Liver (tissue), 9 donors: ENCODE results near the gene MAP4K1. TPM values are rescaled to one million over a fixed set of nuclear protein-coding genes. Genes with fewer than 3 reads are reported as not detected.

Source experiments
- DNase-seq: peaks from one replicate; pipeline ENCODE4 v3.0.0-alpha.2; 2017; ENCODE audit warnings: low spot score
- H3K27ac ChIP-seq, 2 donors: one replicate each; pipeline ENCODE4 v1.7.0; 2013; ENCODE audit warnings: inconsistent platforms in 2 of 2, low read length in 2 of 2, control low read depth in 1 of 2, low read depth in 1 of 2, mild to moderate bottlenecking in 1 of 2
- H3K27me3 ChIP-seq, 4 donors: one replicate each; pipeline versions ENCODE4 v1.6.1 to v1.7.0; 2013; ENCODE audit warnings: low read length in 3 of 4, inconsistent platforms in 1 of 4, mild to moderate bottlenecking in 1 of 4, moderate library complexity in 1 of 4; ENCODE audit not compliant: control insufficient read depth in 4 of 4, insufficient read depth in 4 of 4
- H3K36me3 ChIP-seq, 4 donors: one replicate each; pipeline versions ENCODE4 v1.6.1 to v1.7.0; 2013; ENCODE audit warnings: low read length in 3 of 4, mild to moderate bottlenecking in 3 of 4, low read depth in 1 of 4, moderate library complexity in 1 of 4; ENCODE audit not compliant: control insufficient read depth in 4 of 4, insufficient read depth in 3 of 4
- H3K4me1 ChIP-seq, 4 donors: one replicate each; pipeline versions ENCODE4 v1.6.1 to v1.7.0; 2013; ENCODE audit warnings: low read length in 3 of 4, mild to moderate bottlenecking in 3 of 4, moderate library complexity in 1 of 4; ENCODE audit not compliant: control insufficient read depth in 4 of 4, insufficient read depth in 4 of 4
- H3K4me3 ChIP-seq, 3 donors: one replicate each; pipeline versions ENCODE4 v1.6.1 to v1.7.0; 2013; ENCODE audit warnings: low read length in 3 of 3, control low read depth in 1 of 3, low read depth in 1 of 3, mild to moderate bottlenecking in 1 of 3
- H3K9ac ChIP-seq, 2 donors: one replicate each; pipeline ENCODE4 v1.7.0; 2013; ENCODE audit warnings: low read length in 2 of 2, mild to moderate bottlenecking in 2 of 2, moderate library complexity in 2 of 2, control low read depth in 1 of 2, low read depth in 1 of 2
- H3K9me3 ChIP-seq, 4 donors: one replicate each; pipeline versions ENCODE4 v1.6.1 to v1.7.0; 2013; ENCODE audit warnings: low read length in 3 of 4; ENCODE audit not compliant: control insufficient read depth in 4 of 4
- ATF3 ChIP-seq: IDR thresholded peaks from 2 replicates; pipeline ENCODE4 v1.6.1; 2016; ENCODE audit warnings: antibody characterized with exemption
- CTCF ChIP-seq: fragments of 150-350 bp; IDR thresholded peaks from 2 replicates; pipeline ENCODE4 v1.5.1; 2017; ENCODE audit warnings: improper control_type of control experiment, low read depth, low read length; ENCODE audit not compliant: missing input control
- EGR1 ChIP-seq, 2 donors: IDR thresholded peaks; 2 replicates each; pipeline ENCODE4 v1.6.1; 2016 to 2018; ENCODE audit warnings: antibody characterized with exemption in 2 of 2, low read depth in 2 of 2
- FOXA1 ChIP-seq: IDR thresholded peaks from 2 replicates; pipeline ENCODE4 v1.6.1; 2016; ENCODE audit warnings: antibody characterized with exemption
- FOXA2 ChIP-seq: IDR thresholded peaks from 2 replicates; pipeline ENCODE4 v1.6.1; 2016; ENCODE audit warnings: antibody characterized with exemption
- GABPA ChIP-seq, 2 donors: IDR thresholded peaks in 1 of 2; conservative IDR thresholded peaks in 1 of 2; 2 replicates each; pipeline ENCODE4 v1.6.1; 2016; ENCODE audit warnings: antibody characterized with exemption in 2 of 2, mild to moderate bottlenecking in 1 of 2, moderate library complexity in 1 of 2
- HNF4A ChIP-seq, 2 donors: conservative IDR thresholded peaks; 2 replicates each; pipeline ENCODE4 v1.6.1; 2016; ENCODE audit warnings: antibody characterized with exemption in 2 of 2, mild to moderate bottlenecking in 2 of 2
- HNF4G ChIP-seq: IDR thresholded peaks from 2 replicates; pipeline ENCODE4 v1.6.1; 2016; ENCODE audit warnings: antibody characterized with exemption
- JUND ChIP-seq, 2 donors: IDR thresholded peaks; 2 replicates each; pipeline ENCODE4 v1.6.1; 2016; ENCODE audit warnings: antibody characterized with exemption in 2 of 2
- MAX ChIP-seq: IDR thresholded peaks from 2 replicates; pipeline ENCODE4 v1.6.1; 2016; ENCODE audit warnings: antibody characterized with exemption
- NR2F2 ChIP-seq: IDR thresholded peaks from 2 replicates; pipeline ENCODE4 v1.6.1; 2016; ENCODE audit warnings: antibody characterized with exemption
- RAD21 ChIP-seq, 2 donors: IDR thresholded peaks; 2 replicates each; pipeline ENCODE4 v1.6.1; 2016; ENCODE audit warnings: antibody characterized with exemption in 2 of 2, mild to moderate bottlenecking in 2 of 2
- RXRA ChIP-seq, 2 donors: IDR thresholded peaks; 2 replicates each; pipeline ENCODE4 v1.6.1; 2017 to 2018; ENCODE audit warnings: antibody characterized with exemption in 2 of 2, mild to moderate bottlenecking in 1 of 2
- SP1 ChIP-seq: IDR thresholded peaks from 2 replicates; pipeline ENCODE4 v1.6.1; 2018; ENCODE audit warnings: antibody characterized with exemption, mild to moderate bottlenecking
- ZBTB33 ChIP-seq: IDR thresholded peaks from 2 replicates; pipeline ENCODE4 v1.6.1; 2016; ENCODE audit warnings: antibody characterized with exemption
- WGBS: extraction: QIAGEN DNeasy Blood & Tissue Kit; methylation state at CpG from one replicate; pipeline ENCODE4 v1.1.7; 2013; 5-methylcytosine and 5-hydroxymethylcytosine counted together
- polyA plus RNA-seq, 2 donors: library from polyadenylated mRNA; stranded (reverse) in 1 of 2; unstranded in 1 of 2; fragments of 200-250 nt in 1 of 2; fragments of >200 nt in 1 of 2; fragmentation: Nextera tagmentation in 1 of 2; extraction: Ambion mirVana in 1 of 2; gene quantifications; one replicate each; pipeline versions ENCODE4 v1.2.1 to v1.2.3, GENCODE V29; 2013 to 2015
- total RNA-seq, 2 donors: library from RNA; depleted of rRNA; stranded (reverse); fragments of >200 nt; gene quantifications; one replicate each; pipeline ENCODE4 v1.2.3, GENCODE V29; 2014
- donor health status: healthy.
- donor health status: healthy.
- donor health status: healthy.
- donor health status: healthy.
- donor health status: healthy.

MAP4K1 gene
- total and polyA plus RNA-seq, 4 donors, result 0.89 to 3.1 (median 1.9) TPM

GRCh38 chr19:38642176-38642575 is 24.4 kb upstream of the MAP4K1 start (continued):
- TF ChIP-seq MAX, result no peak

GRCh38 chr19:38640368-38640767 is 22.6 kb upstream of the MAP4K1 start:
- no peak for DNase-seq
- H3K9ac ChIP-seq, result no peak overlapping the region

GRCh38 chr19:38639679-38640078 is 21.9 kb upstream of the MAP4K1 start:
- DNase-seq, result no peak
- Histone ChIP-seq H3K4me1 (peaks cover 0 to 6% (median 0%) of the 10 kb centered on the region in 4 donors), H3K36me3 (peaks cover 3 to 7% (median 4%) of the 10 kb centered on the region in 4 donors), H3K4me3 (no peak overlapping the region), H3K9me3 (no peaks in the 10 kb centered on the region), H3K27ac (no peak overlapping the region), H3K27me3 (no peaks in the 10 kb centered on the region), H3K9ac (no peak overlapping the region)
- 89% methylated on average over 2 of the region's 2 CpGs for WGBS
- TF ChIP-seq GABPA (IDR thresholded peaks at IDR 0.05 in 1 of 2, conservative IDR thresholded peaks at IDR 0.05 in 1 of 2) (no peak), HNF4G (no peak), JUND (IDR thresholded peaks at IDR 0.05) (no peak), RXRA (IDR thresholded peaks at IDR 0.05) (no peak)

More at GRCh38 chr19:38640368-38640767, 22.6 kb upstream of the MAP4K1 start:
- Histone ChIP-seq H3K27ac (no peak overlapping the region), H3K9me3 (no peaks in the 10 kb centered on the region), H3K4me1 (peaks cover 0 to 2% (median 0%) of the 10 kb centered on the region in 4 donors), H3K27me3 (no peaks in the 10 kb centered on the region), H3K4me3 (no peak overlapping the region), H3K36me3 (peaks cover 0 to 7% (median 1%) of the 10 kb centered on the region in 4 donors)
- 82% methylated on average over 4 of the region's 4 CpGs for WGBS
- no peak for TF ChIP-seq HNF4G
- TF ChIP-seq GABPA (IDR thresholded peaks at IDR 0.05 in 1 of 2, conservative IDR thresholded peaks at IDR 0.05 in 1 of 2), result no peak
- TF ChIP-seq RAD21 (IDR thresholded peaks at IDR 0.05), result peak in 1 of 2 donors; percentile 16
- TF ChIP-seq MAX, result no peak
- TF ChIP-seq NR2F2, result peak; percentile 72
- no peak for TF ChIP-seq JUND (IDR thresholded peaks at IDR 0.05)
- TF ChIP-seq ZBTB33, result no peak

- H3K9me3 ChIP-seq, result no peaks in the 10 kb centered on the region
- over 99% methylated on average over 3 of the region's 3 CpGs for WGBS
- H3K27ac ChIP-seq, result no peak overlapping the region
- no peak overlapping the region for H3K9ac ChIP-seq
- H3K4me3 ChIP-seq, result no peak overlapping the region
- TF ChIP-seq MAX (no peak), FOXA2 (no peak), FOXA1 (no peak), EGR1 (IDR thresholded peaks at IDR 0.05; ENCODE audit: low read depth in 2 of 2) (no peak), NR2F2 (no peak), SP1 (no peak), ZBTB33 (no peak), GABPA (IDR thresholded peaks at IDR 0.05 in 1 of 2, conservative IDR thresholded peaks at IDR 0.05 in 1 of 2) (no peak), ATF3 (no peak), HNF4A (conservative IDR thresholded peaks at IDR 0.05) (no peak), RXRA (IDR thresholded peaks at IDR 0.05) (no peak), JUND (IDR thresholded peaks at IDR 0.05) (no peak), CTCF (no peak)
- H3K36me3 ChIP-seq, result peaks cover 3 to 7% (median 4%) of the 10 kb centered on the region in 4 donors
- no peaks in the 10 kb centered on the region for H3K27me3 ChIP-seq
- peaks cover 0 to 6% (median 0%) of the 10 kb centered on the region in 4 donors for H3K4me1 ChIP-seq
- DNase-seq, result no peak
These were observed 20.7 kb upstream of the MAP4K1 start for GRCh38 chr19:38638461-38638860.
